GM13976 (cell line): ENCODE data around the gene SBNO1.

Source experiments
- DNase-seq: peaks from one replicate; pipeline ENCODE4 v3.0.0; 2012; ENCODE audit warnings: low spot score
- in situ Hi-C: fragments of 300-500 bp; cut with MboI; formaldehyde crosslinking; loops from one replicate; pipeline ENCODE4 v1.12.0; 2022; ENCODE audit warnings: low sequenced_read_pairs, mixed read lengths, inconsistent platforms; ENCODE audit not compliant: unreplicated experiment
- TF ChIP-seq, protein P1 (sequence below): IDR thresholded peaks from 2 replicates; pipeline ENCODE4 v1.5.1; 2012; ENCODE audit warnings: borderline replicate concordance, mild to moderate bottlenecking; ENCODE audit not compliant: insufficient read depth; ENCODE audit errors: extremely low read depth, missing control alignments, control extremely low read depth

The SBNO1 gene

DNA sequence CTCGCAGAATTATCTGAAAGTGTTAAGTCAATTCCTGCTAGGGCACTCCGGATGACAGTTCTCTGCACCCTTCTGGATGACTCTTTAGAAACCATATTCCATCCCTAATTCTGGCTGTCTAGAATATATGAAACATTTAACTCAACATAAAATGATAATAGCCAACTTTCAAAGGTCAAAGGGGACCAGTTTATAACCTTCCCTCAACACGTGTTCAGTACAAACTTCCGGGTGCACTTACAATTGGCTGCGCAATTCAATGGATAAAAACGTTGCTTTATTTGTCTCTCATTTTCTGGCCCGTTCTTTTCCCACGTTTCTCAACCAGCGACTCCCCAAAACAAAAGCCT is 1.3 kb downstream of the SBNO1 start:
- DNase-seq: peak; percentile 51
- in situ Hi-C loops: no loop called here
- TF ChIP-seq, protein P1, sequence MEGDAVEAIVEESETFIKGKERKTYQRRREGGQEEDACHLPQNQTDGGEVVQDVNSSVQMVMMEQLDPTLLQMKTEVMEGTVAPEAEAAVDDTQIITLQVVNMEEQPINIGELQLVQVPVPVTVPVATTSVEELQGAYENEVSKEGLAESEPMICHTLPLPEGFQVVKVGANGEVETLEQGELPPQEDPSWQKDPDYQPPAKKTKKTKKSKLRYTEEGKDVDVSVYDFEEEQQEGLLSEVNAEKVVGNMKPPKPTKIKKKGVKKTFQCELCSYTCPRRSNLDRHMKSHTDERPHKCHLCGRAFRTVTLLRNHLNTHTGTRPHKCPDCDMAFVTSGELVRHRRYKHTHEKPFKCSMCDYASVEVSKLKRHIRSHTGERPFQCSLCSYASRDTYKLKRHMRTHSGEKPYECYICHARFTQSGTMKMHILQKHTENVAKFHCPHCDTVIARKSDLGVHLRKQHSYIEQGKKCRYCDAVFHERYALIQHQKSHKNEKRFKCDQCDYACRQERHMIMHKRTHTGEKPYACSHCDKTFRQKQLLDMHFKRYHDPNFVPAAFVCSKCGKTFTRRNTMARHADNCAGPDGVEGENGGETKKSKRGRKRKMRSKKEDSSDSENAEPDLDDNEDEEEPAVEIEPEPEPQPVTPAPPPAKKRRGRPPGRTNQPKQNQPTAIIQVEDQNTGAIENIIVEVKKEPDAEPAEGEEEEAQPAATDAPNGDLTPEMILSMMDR: no peak

DNA sequence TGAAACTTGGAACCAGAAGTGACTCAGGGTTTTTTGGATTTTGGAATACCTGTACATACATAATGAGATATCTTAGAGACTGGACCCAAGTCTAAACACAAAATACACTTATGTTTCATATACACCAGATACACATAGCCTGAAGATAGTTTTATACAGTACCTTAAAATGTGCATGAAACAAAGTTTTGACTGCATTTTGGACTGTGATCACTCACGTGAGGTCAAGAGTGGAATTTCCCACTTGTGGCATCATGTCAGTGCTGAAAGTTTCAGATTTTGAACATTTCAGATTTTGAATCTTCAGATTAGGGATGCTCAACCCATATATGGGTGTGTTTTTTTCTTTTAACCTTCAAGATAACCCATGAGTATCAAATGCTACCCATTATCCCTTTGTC is 6.6 kb downstream of the SBNO1 start:
- in situ Hi-C loops: no loop called here
- DNase-seq: no peak
- TF ChIP-seq, protein P1: no peak

- no peak for DNase-seq
- in situ Hi-C loops: no loop called here
These were observed 8.4 kb downstream of the SBNO1 start for GRCh38 chr12:123356159-123356670.

GRCh38 chr12:123354600-123354999 is 10.0 kb downstream of the SBNO1 start:
- no peak for DNase-seq
- in situ Hi-C loops: no loop called here
- TF ChIP-seq, protein P1: no peak

More at GRCh38 chr12:123356159-123356670, 8.4 kb downstream of the SBNO1 start:
- TF ChIP-seq, protein P1: no peak

GRCh38 chr12:123351349-123351748 is 13.3 kb downstream of the SBNO1 start:
- TF ChIP-seq, protein P1: no peak
- no peak for DNase-seq
- in situ Hi-C loops: no loop called here

DNA sequence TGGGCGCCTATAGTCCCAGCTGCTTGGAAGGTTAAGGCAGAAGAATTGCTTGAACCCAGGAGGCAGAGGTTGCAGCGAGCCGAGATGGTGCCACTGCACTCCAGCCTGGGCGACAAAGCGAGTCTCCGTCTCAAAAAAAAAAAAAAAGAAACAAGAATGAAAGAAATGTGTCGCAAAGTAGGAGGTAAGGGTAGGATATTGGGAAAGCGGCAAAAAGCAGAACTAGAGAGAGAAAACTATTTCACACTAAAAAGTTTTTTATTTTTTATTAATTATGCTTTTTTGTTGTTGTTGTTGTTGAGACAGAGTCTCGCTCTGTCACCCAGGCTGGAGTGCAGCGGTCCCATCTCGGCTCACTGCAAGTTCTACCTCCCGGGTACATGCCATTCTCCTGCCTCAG is 17.7 kb downstream of the SBNO1 start:
- DNase-seq: no peak
- in situ Hi-C loops: no loop called here
- TF ChIP-seq, protein P1: no peak

DNA sequence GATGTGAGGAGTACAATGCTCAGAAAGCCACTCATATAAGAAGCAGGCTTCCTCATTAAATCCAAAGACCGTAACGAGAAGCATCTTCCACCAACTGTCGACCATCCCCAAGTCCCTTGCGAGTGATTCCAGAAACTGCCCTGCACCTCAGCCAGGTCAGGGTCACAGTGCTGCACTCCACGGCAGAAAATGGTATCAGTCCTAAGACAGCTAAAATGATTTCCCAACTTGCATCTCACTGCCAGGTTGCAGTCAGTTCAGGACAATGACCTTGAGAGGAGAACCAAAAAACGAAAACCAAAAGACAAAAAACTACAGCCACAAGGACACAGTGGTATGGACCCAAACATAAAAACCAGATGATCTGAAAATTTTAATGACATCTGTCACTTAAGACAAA is 20.6 kb downstream of the SBNO1 start:
- in situ Hi-C loops: no loop called here
- DNase-seq: no peak
- TF ChIP-seq, protein P1: no peak
